SK-N-SH (cell line): ENCODE data around the gene HERC5.

Experiments
- FOXM1 ChIP-seq: IDR thresholded peaks from 2 replicates; pipeline ENCODE4 v1.4.0; 2012; ENCODE audit warnings: low read depth, mild to moderate bottlenecking
- PBX3 ChIP-seq: IDR thresholded peaks from 2 replicates; pipeline ENCODE4; 2012
- POLR2AphosphoS5 ChIP-seq: IDR thresholded peaks from 2 replicates; pipeline ENCODE4 v1.6.1; 2012; ENCODE audit warnings: low read depth, low read length
- SMC3 ChIP-seq: IDR thresholded peaks from 2 replicates; pipeline ENCODE4 v1.6.1; 2012; ENCODE audit warnings: low read depth, low read length, improper control_type of control experiment
- TCF12 ChIP-seq: IDR thresholded peaks from 2 replicates; pipeline ENCODE4 v1.4.0; 2012
- USF2 ChIP-seq: fragments of 150-350 bp; IDR thresholded peaks from 2 replicates; pipeline ENCODE4 v1.6.1; 2017; ENCODE audit warnings: antibody characterized with exemption, low read length, low read depth, borderline replicate concordance
- TF ChIP-seq, protein P1 (sequence below): fragments of 200-600 bp; sonication (generic); IDR thresholded peaks from 2 replicates; pipeline ENCODE4 v1.6.1; 2017; ENCODE audit warnings: antibody characterized with exemption, mild to moderate bottlenecking, moderate library complexity
- TF ChIP-seq, protein P2 (sequence below): IDR thresholded peaks from 2 replicates; pipeline ENCODE4 v1.4.0; 2012; ENCODE audit warnings: low read depth, borderline replicate concordance

DNA sequence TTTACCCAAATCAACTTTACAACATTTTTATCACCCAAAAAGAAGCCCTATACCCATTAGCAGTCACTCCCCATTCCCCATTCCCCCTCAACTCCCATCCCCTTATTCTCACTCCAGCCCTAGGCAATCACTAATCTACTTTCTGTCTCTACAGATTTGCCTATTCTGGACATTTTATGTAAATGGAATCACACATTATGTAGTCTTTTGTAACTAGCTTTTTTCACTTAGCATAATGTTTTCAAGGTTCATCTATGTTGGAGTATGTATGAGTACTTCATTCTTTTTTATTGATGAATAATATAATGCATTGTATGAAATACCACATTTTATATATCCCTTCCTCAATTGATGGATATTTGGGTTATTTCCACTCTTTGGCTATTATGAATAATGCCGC lies 36.1 kb upstream of the HERC5 start:
- TF ChIP-seq, protein P1, sequence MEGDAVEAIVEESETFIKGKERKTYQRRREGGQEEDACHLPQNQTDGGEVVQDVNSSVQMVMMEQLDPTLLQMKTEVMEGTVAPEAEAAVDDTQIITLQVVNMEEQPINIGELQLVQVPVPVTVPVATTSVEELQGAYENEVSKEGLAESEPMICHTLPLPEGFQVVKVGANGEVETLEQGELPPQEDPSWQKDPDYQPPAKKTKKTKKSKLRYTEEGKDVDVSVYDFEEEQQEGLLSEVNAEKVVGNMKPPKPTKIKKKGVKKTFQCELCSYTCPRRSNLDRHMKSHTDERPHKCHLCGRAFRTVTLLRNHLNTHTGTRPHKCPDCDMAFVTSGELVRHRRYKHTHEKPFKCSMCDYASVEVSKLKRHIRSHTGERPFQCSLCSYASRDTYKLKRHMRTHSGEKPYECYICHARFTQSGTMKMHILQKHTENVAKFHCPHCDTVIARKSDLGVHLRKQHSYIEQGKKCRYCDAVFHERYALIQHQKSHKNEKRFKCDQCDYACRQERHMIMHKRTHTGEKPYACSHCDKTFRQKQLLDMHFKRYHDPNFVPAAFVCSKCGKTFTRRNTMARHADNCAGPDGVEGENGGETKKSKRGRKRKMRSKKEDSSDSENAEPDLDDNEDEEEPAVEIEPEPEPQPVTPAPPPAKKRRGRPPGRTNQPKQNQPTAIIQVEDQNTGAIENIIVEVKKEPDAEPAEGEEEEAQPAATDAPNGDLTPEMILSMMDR: no peak
- TF ChIP-seq FOXM1 (no peak), USF2 (no peak), TCF12 (no peak), SMC3 (no peak), POLR2AphosphoS5 (no peak), PBX3 (no peak)
- TF ChIP-seq, protein P2, sequence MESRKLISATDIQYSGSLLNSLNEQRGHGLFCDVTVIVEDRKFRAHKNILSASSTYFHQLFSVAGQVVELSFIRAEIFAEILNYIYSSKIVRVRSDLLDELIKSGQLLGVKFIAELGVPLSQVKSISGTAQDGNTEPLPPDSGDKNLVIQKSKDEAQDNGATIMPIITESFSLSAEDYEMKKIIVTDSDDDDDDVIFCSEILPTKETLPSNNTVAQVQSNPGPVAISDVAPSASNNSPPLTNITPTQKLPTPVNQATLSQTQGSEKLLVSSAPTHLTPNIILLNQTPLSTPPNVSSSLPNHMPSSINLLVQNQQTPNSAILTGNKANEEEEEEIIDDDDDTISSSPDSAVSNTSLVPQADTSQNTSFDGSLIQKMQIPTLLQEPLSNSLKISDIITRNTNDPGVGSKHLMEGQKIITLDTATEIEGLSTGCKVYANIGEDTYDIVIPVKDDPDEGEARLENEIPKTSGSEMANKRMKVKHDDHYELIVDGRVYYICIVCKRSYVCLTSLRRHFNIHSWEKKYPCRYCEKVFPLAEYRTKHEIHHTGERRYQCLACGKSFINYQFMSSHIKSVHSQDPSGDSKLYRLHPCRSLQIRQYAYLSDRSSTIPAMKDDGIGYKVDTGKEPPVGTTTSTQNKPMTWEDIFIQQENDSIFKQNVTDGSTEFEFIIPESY: no peak
